ENCODE results near the gene SPOCK3.

Gene SPOCK3

DNA sequence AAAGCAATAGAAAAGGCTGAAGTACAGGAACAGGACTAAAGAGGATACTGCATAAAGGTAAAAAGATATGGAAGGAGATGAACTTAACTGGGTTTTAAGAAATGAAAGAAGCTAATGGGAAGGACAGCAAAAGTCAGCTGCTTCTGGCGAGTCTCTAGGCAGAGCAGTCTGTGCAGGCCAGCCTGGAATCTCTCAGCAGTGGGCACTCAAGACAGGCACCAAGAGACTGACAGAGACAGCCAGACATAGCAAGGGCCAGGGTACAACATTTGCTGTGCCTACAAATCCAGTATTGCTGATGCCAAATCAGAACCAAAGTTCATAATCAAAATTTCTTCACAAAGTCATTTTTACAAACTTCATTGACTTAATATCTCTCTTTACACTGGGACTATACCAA lies 62.4 kb downstream of the SPOCK3 start:
- no peak for DNase-seq

DNA sequence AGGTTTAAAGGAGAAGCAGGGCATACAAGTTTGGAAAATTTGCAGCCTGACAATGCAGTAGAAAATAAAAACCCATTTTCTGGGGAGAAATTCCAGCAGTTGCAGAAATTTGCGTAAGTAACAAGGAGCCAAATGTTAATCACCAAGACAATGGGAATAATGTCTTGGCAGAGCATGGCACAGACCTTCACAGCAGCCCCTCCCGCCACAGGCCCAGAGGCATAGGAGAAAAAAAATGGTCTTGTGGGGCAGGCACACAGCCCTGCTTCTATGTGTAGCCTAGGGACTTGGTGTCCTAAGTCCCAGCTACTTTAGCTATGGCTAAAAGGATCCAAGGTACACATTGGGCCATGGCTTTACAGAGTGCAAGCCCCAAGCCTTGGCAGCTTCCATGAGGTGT lies 65.7 kb downstream of the SPOCK3 start:
- no peak for DNase-seq

- no peak for DNase-seq
These were observed 83.7 kb downstream of the SPOCK3 start for GRCh38 chr4:167150587-167150986.

DNA sequence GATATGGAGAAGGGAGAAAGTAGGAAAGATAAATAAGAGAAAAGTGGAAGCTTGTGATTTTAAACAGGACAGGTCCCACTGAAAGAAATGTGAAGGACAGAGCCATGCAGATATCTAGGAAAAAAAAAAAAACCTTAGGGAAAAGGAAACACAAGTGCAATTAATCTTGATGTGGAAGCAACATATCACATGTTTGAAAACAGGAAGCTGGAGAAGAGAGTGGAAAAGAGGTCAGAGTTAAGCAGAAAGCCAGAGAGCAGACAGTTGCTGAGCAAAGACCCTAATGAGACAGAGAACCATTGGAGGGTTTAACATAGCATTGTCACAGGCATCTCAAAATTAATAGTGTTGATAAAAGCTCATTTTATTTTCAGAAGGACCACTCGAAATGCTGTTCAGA lies 89.7 kb downstream of the SPOCK3 start:
- DNase-seq: no peak

DNA sequence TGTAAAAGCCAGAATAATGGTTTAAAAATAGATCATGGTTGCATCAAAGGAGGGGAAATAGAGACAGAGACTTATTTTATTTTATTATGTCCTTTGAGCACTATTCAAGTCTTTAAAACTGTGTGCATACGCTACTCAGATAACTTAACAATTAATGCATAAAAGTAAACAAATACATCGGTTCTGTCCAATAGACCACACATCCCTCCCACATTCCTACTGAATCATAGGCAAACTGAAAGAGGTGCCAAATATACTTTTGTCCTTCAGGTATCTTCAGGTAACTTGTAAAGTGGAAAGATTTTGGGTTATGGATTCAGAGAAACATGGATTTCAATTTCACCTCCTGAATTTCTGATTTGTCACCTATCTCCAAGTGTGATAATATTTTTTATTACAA lies 91.3 kb downstream of the SPOCK3 start:
- no peak for DNase-seq

- DNase-seq: no peak
These were observed 98.0 kb downstream of the SPOCK3 start for GRCh38 chr4:167136270-167136669.

DNA sequence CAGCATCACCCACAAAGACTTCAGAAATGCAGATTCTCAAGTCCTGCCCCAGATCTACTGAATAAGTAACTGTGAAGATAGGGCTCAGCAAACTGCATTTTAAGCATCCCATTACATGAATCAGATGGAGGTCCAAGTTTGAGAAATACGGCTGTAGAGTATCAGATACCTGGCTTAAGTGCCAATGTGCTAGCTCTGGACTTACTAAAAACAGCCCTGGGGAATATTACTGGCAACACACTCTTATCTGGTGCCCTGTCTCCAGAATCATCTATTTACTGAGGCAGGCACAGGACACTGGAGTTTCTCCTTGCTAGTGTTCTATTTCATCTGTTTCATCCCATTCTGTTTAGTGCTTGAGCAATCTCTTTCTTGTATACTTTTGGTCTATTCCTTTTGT lies 105.1 kb downstream of the SPOCK3 start:
- DNase-seq: no peak

DNA sequence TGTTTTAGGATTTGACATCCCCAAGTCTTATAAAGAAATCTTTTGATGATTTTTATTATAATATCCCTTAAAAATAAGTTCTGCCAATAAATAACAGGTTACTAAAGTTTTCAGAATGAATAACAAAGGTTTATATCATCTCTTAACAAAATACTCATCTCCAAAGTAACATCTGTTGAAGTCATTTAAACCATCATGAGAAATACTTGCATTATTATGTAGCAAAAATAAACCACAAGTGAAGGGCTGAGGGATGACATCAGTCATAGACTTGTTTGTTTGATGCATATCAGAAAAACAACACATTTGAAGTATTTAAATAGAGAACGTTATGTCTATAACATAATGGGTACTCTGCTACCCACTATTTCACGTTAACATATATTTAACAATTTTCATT lies 114.9 kb downstream of the SPOCK3 start:
- DNase-seq: no peak

DNA sequence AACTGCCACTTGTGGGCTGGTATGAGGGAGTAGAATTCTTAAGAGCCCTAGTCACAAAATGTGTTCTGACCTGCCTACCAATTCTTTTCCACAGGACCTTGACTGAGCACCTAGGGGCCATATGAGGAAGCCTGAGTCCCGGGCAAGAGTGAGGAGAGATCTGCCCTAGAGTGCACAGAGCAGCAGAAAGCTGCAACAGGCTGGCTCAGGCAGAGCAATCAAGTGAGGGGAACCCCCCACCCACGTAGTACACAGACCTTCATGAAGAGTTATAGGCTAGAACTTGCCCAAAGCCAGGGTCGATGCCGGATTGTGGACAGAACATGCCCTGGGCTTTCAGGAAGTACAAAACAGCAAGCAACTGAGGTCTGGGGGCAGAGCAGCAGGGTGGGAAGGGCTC lies 117.0 kb downstream of the SPOCK3 start:
- no peak for DNase-seq

DNA sequence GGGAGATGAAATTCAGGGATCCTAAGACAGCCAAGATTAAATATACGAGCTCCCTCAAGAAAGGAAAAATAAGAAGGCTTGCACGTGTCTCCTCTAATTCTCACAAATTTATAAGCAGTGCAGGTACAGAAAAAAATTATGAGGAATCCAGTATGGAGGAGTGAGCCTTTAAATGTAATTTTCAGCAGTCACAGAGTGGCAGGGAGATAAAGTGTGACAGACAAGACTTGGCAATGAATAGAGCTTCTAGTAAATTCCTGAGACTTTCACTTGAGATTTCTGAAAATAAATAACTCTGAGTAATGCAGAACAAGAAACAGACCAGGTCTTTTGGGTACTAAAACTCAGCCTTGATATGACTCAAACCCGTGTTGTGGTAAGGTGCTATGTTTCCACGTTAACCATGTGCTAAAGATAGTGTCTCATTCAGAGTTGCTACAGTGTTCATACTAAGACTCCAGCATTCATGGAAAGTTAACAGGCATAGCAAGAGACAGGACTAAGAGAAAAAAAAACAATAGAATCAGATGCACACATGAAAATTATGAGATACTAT lies 119.8 kb downstream of the SPOCK3 start:
- DNase-seq: no peak

- no peak for DNase-seq
These were observed 122.7 kb downstream of the SPOCK3 start for GRCh38 chr4:167111622-167112021.

GRCh38 chr4:167111092-167111491 lies 123.2 kb downstream of the SPOCK3 start:
- DNase-seq: no peak

DNA sequence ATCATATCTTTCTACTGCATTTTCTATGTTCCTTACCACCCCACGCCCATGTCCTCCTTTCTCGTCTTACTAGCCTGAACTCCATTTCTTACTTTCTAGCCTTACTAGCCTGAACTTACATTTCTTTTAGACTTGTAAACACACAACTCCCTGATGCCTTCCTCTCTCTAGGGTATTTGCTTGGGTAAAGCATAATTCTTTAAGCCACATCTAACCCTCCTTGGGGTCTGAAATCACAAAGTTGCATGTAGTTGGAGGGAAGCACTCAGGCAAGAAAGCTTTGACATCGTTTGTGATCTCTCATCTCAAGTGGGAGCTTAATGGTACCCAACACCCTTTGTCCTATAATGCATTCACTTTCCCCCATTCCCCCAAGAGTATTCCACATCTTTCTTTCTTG lies 124.4 kb downstream of the SPOCK3 start:
- DNase-seq: no peak

- no peak for DNase-seq
These were observed 128.4 kb downstream of the SPOCK3 start for GRCh38 chr4:167105857-167106256.

GRCh38 chr4:167102475-167102874 lies 131.8 kb downstream of the SPOCK3 start:
- no peak for DNase-seq

GRCh38 chr4:167101035-167101434 lies 133.3 kb downstream of the SPOCK3 start:
- DNase-seq: no peak

DNA sequence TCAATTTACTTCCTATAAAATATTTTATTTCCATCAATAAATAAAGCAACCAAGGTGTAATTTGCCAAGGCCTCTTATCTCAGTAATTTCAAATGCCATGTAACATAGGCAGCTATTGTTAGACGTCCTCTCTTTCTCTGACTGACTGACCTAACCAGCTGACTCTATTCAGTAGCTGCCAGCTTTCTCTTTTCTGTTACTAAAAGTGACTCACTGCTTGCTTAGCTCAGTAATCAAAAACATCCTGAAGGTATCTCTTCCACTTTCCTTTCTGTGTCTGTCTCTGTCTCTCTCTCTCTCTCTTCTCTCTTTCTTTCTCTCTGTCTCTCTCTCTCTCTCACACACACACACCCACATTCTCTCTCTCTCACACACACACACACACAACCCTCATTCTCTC lies 134.2 kb downstream of the SPOCK3 start:
- DNase-seq: no peak

DNA sequence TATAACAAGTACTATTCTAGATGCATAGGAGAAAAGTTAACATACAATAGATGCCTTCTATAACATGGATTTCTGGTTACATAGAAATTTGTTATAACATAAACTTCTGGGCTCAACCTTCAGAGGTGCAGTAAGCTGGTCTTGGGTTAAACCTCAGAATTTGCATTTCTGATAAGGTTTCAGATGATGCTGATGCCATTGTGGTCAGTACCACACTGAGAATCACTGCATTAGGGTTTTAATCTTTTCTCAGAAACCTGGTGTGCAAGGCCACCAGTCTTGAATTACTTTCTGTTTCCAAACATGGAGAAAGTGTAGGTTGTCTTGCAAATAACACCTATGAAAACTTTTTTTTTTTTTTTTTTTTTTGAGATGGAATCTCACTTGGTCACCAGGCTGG lies 146.2 kb downstream of the SPOCK3 start:
- no peak for DNase-seq

GRCh38 chr4:167084321-167084720 lies 150.0 kb downstream of the SPOCK3 start:
- DNase-seq: no peak

DNA sequence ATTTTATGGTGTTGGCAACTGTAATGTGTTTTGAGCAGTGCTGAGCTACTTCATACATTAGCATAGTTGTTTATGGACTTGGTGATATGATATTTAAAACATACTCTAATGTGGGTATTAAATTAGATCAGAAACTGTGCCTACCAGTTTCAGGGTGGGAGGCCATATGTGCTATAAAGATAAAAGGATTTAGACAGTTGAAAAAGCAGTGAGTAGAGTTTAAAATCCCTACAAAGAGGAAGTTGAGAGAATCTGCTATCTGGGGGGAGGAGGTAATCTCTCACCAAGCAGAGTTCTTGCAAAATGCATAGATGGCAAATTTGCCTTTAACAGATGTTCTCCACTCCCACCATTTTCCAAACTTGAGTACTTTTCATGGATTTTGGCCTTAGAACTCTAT lies 154.5 kb downstream of the SPOCK3 start:
- DNase-seq: no peak

- DNase-seq: no peak
These were observed 181.6 kb downstream of the SPOCK3 start for GRCh38 chr4:167052631-167053091.

DNA sequence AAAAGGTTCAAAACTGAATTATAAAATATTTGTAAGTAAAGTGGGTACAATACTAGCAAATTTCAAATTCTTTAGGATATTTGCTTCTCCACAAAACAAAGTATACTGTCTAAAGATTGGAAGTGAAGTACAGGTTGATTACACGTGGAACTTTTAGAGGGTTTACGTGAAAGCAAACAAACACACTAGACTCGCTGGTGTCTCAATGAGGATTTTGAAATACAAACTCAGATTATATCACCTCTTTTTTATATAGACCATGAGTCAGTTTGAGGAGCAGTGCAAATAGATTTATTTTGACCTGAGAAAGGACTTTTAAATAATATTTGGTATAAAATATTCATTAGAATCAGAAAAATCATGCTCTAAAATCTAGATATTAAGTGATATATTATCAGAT lies 185.0 kb downstream of the SPOCK3 start:
- no peak for DNase-seq

DNA sequence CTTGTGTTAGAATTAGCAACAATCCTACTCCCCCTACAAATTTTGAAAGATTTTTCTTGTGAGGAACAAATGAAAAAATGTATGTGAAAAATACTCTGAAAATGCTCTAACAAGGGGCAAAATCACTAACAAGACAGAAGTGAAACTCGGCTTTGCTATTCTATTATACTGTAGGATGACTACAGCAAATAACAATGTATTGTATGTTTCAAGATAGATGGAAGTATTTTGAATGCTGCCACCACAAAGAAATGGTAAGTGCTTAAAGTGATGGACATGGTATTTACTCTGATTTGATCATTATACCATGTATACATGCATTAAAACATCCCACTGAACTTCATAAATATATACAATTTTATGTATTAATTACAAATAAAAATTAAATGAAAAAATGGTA lies 192.8 kb downstream of the SPOCK3 start:
- no peak for DNase-seq

DNA sequence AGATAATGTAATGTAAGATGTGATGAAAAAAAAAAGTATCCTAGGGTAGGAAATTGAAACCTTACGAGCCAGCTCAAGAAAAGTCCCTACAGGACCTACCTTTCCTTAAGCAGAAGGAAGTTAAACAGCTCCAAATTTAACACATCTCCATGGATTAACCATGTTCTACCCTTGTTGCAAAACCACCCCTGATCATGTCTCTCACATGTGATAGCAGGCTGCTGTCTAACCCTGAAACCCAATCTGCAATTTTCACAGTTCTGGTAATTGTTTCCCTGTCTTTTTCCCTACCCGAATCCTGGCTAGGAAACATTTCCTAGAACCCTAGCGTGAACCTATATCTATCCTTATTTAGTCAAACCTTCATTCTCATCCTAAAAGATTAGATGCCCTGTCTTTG lies 198.9 kb downstream of the SPOCK3 start:
- no peak for DNase-seq

DNA sequence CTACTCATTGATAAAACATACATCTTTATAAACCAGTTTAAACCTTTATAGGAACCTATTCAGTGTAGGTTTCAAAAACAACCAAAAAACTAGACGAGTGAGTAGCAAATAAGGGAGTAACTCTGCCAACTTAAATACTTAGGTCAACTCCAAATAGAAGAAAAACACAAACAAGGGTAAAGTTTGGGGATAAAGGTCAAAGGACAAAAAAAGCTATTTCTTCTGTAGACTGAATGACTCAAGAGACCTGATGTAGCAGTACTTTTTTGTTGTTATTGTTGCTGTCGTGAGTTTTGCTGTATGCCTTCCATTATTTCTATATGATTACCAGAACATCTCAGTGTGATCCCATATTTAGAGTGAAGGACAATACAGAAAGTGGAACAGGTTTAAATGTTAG lies 199.3 kb downstream of the SPOCK3 start:
- no peak for DNase-seq

GRCh38 chr4:167032871-167033270 lies 201.4 kb downstream of the SPOCK3 start:
- no peak for DNase-seq

All from SIG-M5 (cell line).